ENCODE measurements around the gene FTCD.

DNA sequence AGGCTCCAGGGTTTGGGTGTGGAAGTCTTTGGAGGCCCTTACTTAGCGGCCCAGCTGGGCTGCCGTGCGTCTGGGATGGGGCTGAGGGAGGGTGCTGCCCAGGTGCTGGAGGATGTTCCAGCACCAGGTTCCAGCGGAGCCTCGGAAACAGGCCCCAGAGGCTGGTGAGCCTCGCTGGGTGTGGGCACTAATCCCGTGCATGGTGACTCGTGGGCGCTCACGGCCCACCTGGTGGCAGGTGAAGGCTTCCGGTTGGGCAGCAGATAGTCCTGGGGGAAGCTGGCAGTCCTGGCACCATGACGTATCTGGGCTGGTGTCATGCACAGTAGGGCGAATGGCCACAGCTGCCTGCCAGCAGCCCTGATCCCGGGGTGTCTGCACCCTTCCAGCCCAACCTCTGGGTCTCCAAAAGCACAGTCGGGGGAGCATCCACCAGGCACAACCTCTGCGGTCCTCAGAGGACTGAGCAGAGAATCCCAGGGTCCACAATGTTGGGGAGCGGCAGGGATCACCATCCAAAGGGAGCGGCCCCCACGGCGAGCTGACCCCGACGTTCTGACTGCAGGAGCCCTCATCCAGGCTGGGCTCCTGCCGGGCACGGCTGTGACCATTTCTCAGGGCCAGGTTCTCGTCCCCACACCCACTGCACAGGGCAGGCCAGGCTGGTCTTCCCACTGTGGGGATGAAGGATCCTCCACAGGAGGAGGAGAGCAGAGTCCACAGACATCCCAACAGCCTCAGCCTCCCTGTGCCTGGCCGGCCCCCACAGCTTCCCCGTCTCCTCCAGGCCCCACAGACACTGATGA lies 25.3 kb downstream of the FTCD start:
- TF ChIP-seq CTCF (IDR thresholded peaks at IDR 0.05) (no peak), POLR2A (IDR thresholded peaks at IDR 0.05) (no peak)
